ENCODE data around the gene CCDC6. TPM values are rescaled to one million over a fixed set of nuclear protein-coding genes. Genes with fewer than 3 reads are reported as not detected.
A peak's percentile ranks its signal among the peaks of the same experiment; 100 is the strongest.

CCDC6 gene
- total and polyA plus RNA-seq, 9 of the 15 experiments (the other 6 are each of a cell fraction or from before 2014, with no cell fraction given): 10.4 to 41.0 (median 20.9) TPM

DNA sequence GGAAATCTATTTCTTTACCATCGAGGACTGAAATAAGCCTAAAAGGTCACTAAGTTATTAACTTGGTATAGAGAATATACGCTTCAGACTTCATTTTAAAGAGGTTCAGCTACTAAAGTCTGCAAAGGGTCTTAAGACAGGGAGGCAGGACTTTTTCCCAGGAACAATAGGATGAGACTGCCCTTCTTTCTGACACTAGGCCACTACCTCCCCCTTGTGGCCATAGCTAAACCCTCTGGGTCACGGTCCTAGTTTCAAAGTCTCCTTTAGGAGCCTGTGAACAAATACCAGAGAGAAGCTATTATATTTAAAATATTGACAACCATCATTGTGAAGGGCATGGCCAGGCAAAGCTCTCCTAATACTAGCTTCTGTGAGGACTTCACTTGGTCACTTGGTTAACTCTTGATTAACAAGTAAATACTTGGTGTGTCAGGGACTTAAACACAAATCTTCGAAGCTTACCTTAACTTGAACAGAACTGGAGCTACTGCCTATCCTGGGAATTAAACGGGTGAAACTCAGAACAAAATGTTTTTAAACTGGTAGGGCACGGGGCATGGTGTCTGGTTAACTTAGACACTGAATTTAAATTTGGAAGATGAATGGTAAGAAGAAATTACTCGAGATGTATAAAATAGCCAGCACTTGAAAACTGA, 75.6 kb downstream of the CCDC6 start (continued):
- TF ChIP-seq IRF1 (CRISPR knock-in tag; IDR thresholded peaks at IDR 0.05; ENCODE audit: borderline replicate concordance) (no peak), LARP7 (IDR thresholded peaks at IDR 0.05) (no peak), CTCF (IDR thresholded peaks at IDR 0.05 in 2 of 3, conservative IDR thresholded peaks at IDR 0.05 in 1 of 3; ENCODE audit: insufficient read depth in 2 of 3, low read depth in 1 of 3, low read length in 3 of 3) (peak; percentile 72 to 83 (median 76)), ZNF717 (CRISPR knock-in tag; IDR thresholded peaks at IDR 0.05) (no peak), SMC3 (conservative IDR thresholded peaks at IDR 0.05; ENCODE audit: insufficient read depth, low read depth, low read length) (peak; percentile 43; the same call in 1 of the 2 replicates), REST (IDR thresholded peaks at IDR 0.05; ENCODE audit: borderline replicate concordance) (peak; percentile 32; the same call in 1 of the 2 replicates), REST (CRISPR knock-in tag; IDR thresholded peaks at IDR 0.05; ENCODE audit: low read depth) (no peak), ZNF408 (CRISPR knock-in tag; IDR thresholded peaks at IDR 0.05; ENCODE audit: low read depth) (no peak), TAL1 (IDR thresholded peaks at IDR 0.05) (no peak), E2F4 (CRISPR knock-in tag; IDR thresholded peaks at IDR 0.05; ENCODE audit: low read depth) (no peak)
- TF ChIP-seq, protein P1, sequence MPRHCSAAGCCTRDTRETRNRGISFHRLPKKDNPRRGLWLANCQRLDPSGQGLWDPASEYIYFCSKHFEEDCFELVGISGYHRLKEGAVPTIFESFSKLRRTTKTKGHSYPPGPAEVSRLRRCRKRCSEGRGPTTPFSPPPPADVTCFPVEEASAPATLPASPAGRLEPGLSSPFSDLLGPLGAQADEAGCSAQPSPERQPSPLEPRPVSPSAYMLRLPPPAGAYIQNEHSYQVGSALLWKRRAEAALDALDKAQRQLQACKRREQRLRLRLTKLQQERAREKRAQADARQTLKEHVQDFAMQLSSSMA (CRISPR knock-in tag; IDR thresholded peaks at IDR 0.05): no peak
